ENCODE data around the gene FAM200C. TPM values are rescaled to one million over a fixed set of nuclear protein-coding genes. Genes with fewer than 3 reads are reported as not detected.
A peak's percentile ranks its signal among the peaks of the same experiment; 100 is the strongest.

FAM200C gene
- total and polyA plus RNA-seq, 9 of the 15 experiments (the other 6 are each of a cell fraction or from before 2014, with no cell fraction given): 1.3 to 7.0 (median 1.8) TPM

DNA sequence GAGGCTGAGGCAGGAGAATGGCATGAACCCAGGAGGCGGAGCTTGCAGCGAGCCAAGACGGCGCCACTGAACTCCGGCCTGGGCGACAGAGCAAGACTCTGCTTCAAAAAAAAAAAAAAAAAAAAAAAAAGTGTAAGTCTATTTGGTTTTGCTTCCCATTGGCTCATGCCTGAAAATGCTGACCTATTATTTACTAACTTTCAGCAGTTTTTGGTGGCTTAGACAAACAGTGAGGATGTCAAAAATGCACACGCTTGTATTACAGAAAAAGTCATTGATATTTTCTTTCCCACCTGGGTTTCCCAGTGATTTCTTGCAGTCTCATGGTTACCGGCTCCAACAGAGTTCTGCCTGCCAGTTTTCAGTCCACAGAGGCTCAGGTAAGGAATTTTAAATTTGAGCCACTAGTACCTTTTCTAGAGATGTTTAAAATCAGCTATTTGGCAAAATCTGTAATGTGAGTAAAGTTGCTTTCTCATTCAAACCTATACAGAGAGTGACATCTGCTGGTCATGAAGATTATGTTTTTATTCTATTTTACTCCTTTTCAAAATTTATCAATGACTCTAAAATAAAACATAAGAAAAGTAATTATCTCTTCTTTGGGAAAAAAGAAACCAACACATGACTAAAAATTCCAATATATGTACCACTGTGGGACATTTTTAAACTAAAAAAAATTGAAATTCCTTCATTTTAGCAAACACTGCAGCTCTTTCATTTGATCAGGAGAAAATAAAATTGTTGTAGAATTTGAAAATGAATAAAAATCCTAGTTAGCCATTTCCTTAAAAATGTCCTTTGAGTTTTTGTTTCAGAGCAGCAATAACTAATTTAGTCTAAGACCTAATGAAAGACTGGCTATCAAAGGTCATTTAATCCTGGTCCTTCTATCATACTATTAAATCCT lies 8.8 kb downstream of the FAM200C start (continued):
- TF ChIP-seq PHTF2 (CRISPR knock-in tag; IDR thresholded peaks at IDR 0.05): no peak
- TF ChIP-seq MTA3 (IDR thresholded peaks at IDR 0.05; ENCODE audit: borderline replicate concordance): no peak
- no peak for TF ChIP-seq STAT5A (IDR thresholded peaks at IDR 0.05; ENCODE audit: borderline replicate concordance, low read length)
- no peak for TF ChIP-seq GATAD2A (IDR thresholded peaks at IDR 0.05)
- TF ChIP-seq MAFG (tag; conservative IDR thresholded peaks at IDR 0.05): peak; percentile 47; the same call in 1 of the 2 replicates
- no peak for TF ChIP-seq ZNF696 (CRISPR knock-in tag; conservative IDR thresholded peaks at IDR 0.05)
- TF ChIP-seq HOXB6 (CRISPR knock-in tag; IDR thresholded peaks at IDR 0.05; ENCODE audit: borderline replicate concordance): no peak
- TF ChIP-seq BACH1 (tag; IDR thresholded peaks at IDR 0.05): no peak
- TF ChIP-seq, protein P1, sequence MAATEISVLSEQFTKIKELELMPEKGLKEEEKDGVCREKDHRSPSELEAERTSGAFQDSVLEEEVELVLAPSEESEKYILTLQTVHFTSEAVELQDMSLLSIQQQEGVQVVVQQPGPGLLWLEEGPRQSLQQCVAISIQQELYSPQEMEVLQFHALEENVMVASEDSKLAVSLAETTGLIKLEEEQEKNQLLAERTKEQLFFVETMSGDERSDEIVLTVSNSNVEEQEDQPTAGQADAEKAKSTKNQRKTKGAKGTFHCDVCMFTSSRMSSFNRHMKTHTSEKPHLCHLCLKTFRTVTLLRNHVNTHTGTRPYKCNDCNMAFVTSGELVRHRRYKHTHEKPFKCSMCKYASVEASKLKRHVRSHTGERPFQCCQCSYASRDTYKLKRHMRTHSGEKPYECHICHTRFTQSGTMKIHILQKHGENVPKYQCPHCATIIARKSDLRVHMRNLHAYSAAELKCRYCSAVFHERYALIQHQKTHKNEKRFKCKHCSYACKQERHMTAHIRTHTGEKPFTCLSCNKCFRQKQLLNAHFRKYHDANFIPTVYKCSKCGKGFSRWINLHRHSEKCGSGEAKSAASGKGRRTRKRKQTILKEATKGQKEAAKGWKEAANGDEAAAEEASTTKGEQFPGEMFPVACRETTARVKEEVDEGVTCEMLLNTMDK (IDR thresholded peaks at IDR 0.05; ENCODE audit: borderline replicate concordance, insufficient read depth, low read depth, low read length, poor library complexity, severe bottlenecking): no peak
- TF ChIP-seq SMC3 (conservative IDR thresholded peaks at IDR 0.05; ENCODE audit: insufficient read depth, low read depth, low read length): peak; percentile 45; the same call in 1 of the 2 replicates
- TF ChIP-seq HDAC8 (tag; IDR thresholded peaks at IDR 0.05): no peak
- no peak for TF ChIP-seq ZBTB1 (CRISPR knock-in tag; IDR thresholded peaks at IDR 0.05; ENCODE audit: borderline replicate concordance, low read depth)
- TF ChIP-seq TAL1 (IDR thresholded peaks at IDR 0.05): no peak
- TF ChIP-seq, protein P2, sequence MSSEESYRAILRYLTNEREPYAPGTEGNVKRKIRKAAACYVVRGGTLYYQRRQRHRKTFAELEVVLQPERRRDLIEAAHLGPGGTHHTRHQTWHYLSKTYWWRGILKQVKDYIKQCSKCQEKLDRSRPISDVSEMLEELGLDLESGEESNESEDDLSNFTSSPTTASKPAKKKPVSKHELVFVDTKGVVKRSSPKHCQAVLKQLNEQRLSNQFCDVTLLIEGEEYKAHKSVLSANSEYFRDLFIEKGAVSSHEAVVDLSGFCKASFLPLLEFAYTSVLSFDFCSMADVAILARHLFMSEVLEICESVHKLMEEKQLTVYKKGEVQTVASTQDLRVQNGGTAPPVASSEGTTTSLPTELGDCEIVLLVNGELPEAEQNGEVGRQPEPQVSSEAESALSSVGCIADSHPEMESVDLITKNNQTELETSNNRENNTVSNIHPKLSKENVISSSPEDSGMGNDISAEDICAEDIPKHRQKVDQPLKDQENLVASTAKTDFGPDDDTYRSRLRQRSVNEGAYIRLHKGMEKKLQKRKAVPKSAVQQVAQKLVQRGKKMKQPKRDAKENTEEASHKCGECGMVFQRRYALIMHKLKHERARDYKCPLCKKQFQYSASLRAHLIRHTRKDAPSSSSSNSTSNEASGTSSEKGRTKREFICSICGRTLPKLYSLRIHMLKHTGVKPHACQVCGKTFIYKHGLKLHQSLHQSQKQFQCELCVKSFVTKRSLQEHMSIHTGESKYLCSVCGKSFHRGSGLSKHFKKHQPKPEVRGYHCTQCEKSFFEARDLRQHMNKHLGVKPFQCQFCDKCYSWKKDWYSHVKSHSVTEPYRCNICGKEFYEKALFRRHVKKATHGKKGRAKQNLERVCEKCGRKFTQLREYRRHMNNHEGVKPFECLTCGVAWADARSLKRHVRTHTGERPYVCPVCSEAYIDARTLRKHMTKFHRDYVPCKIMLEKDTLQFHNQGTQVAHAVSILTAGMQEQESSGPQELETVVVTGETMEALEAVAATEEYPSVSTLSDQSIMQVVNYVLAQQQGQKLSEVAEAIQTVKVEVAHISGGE (CRISPR knock-in tag; IDR thresholded peaks at IDR 0.05): no peak
- TF ChIP-seq, protein P3, sequence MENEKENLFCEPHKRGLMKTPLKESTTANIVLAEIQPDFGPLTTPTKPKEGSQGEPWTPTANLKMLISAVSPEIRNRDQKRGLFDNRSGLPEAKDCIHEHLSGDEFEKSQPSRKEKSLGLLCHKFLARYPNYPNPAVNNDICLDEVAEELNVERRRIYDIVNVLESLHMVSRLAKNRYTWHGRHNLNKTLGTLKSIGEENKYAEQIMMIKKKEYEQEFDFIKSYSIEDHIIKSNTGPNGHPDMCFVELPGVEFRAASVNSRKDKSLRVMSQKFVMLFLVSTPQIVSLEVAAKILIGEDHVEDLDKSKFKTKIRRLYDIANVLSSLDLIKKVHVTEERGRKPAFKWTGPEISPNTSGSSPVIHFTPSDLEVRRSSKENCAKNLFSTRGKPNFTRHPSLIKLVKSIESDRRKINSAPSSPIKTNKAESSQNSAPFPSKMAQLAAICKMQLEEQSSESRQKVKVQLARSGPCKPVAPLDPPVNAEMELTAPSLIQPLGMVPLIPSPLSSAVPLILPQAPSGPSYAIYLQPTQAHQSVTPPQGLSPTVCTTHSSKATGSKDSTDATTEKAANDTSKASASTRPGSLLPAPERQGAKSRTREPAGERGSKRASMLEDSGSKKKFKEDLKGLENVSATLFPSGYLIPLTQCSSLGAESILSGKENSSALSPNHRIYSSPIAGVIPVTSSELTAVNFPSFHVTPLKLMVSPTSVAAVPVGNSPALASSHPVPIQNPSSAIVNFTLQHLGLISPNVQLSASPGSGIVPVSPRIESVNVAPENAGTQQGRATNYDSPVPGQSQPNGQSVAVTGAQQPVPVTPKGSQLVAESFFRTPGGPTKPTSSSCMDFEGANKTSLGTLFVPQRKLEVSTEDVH (IDR thresholded peaks at IDR 0.05; ENCODE audit: low read depth, partially characterized antibody): no peak

Data from K562 (cell line).